Liver (tissue), 3 donors: ENCODE data around the gene GAS7.

Source experiments
- ATF3 ChIP-seq: IDR thresholded peaks from 2 replicates; pipeline ENCODE4 v1.6.1; 2016; ENCODE audit warnings: antibody characterized with exemption
- FOXA1 ChIP-seq: IDR thresholded peaks from 2 replicates; pipeline ENCODE4 v1.6.1; 2016; ENCODE audit warnings: antibody characterized with exemption
- GABPA ChIP-seq, 2 donors: IDR thresholded peaks in 1 of 2; conservative IDR thresholded peaks in 1 of 2; 2 replicates each; pipeline ENCODE4 v1.6.1; 2016; ENCODE audit warnings: antibody characterized with exemption in 2 of 2, mild to moderate bottlenecking in 1 of 2, moderate library complexity in 1 of 2
- JUND ChIP-seq, 2 donors: IDR thresholded peaks; 2 replicates each; pipeline ENCODE4 v1.6.1; 2016; ENCODE audit warnings: antibody characterized with exemption in 2 of 2
- MAX ChIP-seq: IDR thresholded peaks from 2 replicates; pipeline ENCODE4 v1.6.1; 2016; ENCODE audit warnings: antibody characterized with exemption
- YY1 ChIP-seq: IDR thresholded peaks from 2 replicates; pipeline ENCODE4 v1.6.1; 2016; ENCODE audit warnings: antibody characterized with exemption, mild to moderate bottlenecking
- TF ChIP-seq, protein P1 (sequence below): fragments of 150-350 bp; IDR thresholded peaks from 2 replicates; pipeline ENCODE4 v1.5.1; 2017; ENCODE audit warnings: improper control_type of control experiment, low read depth, low read length; ENCODE audit not compliant: missing input control
- TF ChIP-seq, protein P2 (sequence below): IDR thresholded peaks from 2 replicates; pipeline ENCODE4 v1.6.1; 2016; ENCODE audit warnings: antibody characterized with exemption, mild to moderate bottlenecking
- donor health status: healthy.
- donor health status: healthy.

DNA sequence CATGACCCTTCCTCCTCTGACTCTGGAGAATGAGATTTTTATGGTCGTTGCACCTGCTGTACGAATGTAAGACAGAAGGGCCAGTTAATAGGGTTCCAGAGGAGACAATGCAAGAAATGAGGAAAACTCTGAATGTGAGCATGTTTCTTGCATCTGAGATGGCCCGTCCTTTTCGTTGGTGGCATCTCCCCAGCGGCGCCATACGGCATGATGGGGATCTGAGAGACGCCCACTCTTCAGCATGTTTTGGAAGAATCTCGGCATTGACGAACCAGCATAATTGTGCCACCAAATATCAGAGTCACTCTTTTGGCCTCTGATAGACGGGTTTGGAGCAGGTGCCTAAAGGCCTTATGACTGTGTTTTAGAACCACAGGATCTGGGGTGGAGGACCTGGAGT lies 166.8 kb downstream of the GAS7 start:
- TF ChIP-seq, protein P1, sequence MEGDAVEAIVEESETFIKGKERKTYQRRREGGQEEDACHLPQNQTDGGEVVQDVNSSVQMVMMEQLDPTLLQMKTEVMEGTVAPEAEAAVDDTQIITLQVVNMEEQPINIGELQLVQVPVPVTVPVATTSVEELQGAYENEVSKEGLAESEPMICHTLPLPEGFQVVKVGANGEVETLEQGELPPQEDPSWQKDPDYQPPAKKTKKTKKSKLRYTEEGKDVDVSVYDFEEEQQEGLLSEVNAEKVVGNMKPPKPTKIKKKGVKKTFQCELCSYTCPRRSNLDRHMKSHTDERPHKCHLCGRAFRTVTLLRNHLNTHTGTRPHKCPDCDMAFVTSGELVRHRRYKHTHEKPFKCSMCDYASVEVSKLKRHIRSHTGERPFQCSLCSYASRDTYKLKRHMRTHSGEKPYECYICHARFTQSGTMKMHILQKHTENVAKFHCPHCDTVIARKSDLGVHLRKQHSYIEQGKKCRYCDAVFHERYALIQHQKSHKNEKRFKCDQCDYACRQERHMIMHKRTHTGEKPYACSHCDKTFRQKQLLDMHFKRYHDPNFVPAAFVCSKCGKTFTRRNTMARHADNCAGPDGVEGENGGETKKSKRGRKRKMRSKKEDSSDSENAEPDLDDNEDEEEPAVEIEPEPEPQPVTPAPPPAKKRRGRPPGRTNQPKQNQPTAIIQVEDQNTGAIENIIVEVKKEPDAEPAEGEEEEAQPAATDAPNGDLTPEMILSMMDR: no peak
- TF ChIP-seq YY1 (no peak), GABPA (IDR thresholded peaks at IDR 0.05 in 1 of 2, conservative IDR thresholded peaks at IDR 0.05 in 1 of 2) (no peak), JUND (IDR thresholded peaks at IDR 0.05) (no peak), ATF3 (no peak), MAX (no peak), FOXA1 (no peak)
- TF ChIP-seq, protein P2, sequence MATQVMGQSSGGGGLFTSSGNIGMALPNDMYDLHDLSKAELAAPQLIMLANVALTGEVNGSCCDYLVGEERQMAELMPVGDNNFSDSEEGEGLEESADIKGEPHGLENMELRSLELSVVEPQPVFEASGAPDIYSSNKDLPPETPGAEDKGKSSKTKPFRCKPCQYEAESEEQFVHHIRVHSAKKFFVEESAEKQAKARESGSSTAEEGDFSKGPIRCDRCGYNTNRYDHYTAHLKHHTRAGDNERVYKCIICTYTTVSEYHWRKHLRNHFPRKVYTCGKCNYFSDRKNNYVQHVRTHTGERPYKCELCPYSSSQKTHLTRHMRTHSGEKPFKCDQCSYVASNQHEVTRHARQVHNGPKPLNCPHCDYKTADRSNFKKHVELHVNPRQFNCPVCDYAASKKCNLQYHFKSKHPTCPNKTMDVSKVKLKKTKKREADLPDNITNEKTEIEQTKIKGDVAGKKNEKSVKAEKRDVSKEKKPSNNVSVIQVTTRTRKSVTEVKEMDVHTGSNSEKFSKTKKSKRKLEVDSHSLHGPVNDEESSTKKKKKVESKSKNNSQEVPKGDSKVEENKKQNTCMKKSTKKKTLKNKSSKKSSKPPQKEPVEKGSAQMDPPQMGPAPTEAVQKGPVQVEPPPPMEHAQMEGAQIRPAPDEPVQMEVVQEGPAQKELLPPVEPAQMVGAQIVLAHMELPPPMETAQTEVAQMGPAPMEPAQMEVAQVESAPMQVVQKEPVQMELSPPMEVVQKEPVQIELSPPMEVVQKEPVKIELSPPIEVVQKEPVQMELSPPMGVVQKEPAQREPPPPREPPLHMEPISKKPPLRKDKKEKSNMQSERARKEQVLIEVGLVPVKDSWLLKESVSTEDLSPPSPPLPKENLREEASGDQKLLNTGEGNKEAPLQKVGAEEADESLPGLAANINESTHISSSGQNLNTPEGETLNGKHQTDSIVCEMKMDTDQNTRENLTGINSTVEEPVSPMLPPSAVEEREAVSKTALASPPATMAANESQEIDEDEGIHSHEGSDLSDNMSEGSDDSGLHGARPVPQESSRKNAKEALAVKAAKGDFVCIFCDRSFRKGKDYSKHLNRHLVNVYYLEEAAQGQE: no peak
